PC-3 (cell line): Measurements from ENCODE around the gene JDP2. TPM values are rescaled to one million over a fixed set of nuclear protein-coding genes. Genes with fewer than 3 reads are reported as not detected.

Experiments used
- ATAC-seq: fragments of 200-7000 bp; cut with Tn5 transposase; 2 replicates; pipeline ENCODE4 v1.9.1; 2020; ENCODE audit warnings: mild to moderate bottlenecking, moderate library complexity
- BruUV-seq: library from RNA; stranded (reverse); fragments of 400-500 nt; replicated peaks from 2 replicates; lab custom pipeline; 2021; lab: Mats Ljungman, UMichigan
- CTCF ChIA-PET: fragments of 300-600 bp; sonication (Branson Sonifier 250); formaldehyde crosslinking; loops from one replicate; lab custom pipeline; 2022; ENCODE audit warnings: antibody characterized with exemption; lab: Charles Lee
- POLR2A ChIA-PET: fragments of 300-600 bp; sonication (Branson Sonifier 250); formaldehyde crosslinking; loops from one replicate; lab custom pipeline; 2022; ENCODE audit warnings: antibody characterized with exemption; ENCODE audit not compliant: unreplicated experiment; lab: Charles Lee
- DNase-seq: peaks from one replicate; pipeline ENCODE4 v3.0.0-alpha.2; 2015
- H2AFZ ChIP-seq: fragments of 300-600 bp; sonication (generic); 2 replicates; pipeline ENCODE4 v1.6.0; 2016; ENCODE audit warnings: antibody characterized with exemption, low read length
- H3F3A ChIP-seq: fragments of 300-600 bp; sonication (generic); one replicate; pipeline ENCODE4 v1.6.0; 2017; ENCODE audit warnings: antibody characterized with exemption, low read length, control low read depth, mild to moderate bottlenecking; ENCODE audit not compliant: unreplicated experiment
- H3K27ac ChIP-seq: fragments of 300-600 bp; sonication (generic); 2 replicates; pipeline ENCODE4 v1.5.1; 2016; ENCODE audit warnings: mild to moderate bottlenecking, low read length
- H3K27me3 ChIP-seq: fragments of 300-600 bp; sonication (generic); 2 replicates; pipeline ENCODE4 v1.6.1; 2016; ENCODE audit warnings: low read length, mixed read lengths
- H3K36me3 ChIP-seq: fragments of 300-600 bp; sonication (generic); 2 replicates; pipeline ENCODE4 v1.6.1; 2016; ENCODE audit warnings: low read depth, mixed run types, low read length, mixed read lengths
- H3K4me1 ChIP-seq: fragments of 300-600 bp; sonication (generic); 2 replicates; pipeline ENCODE4 v1.5.1; 2016; ENCODE audit warnings: low read length; ENCODE audit not compliant: insufficient read depth
- H3K4me2 ChIP-seq: fragments of 300-600 bp; sonication (generic); 2 replicates; pipeline ENCODE4 v1.6.0; 2016; ENCODE audit warnings: low read length
- H3K4me3 ChIP-seq: fragments of 300-600 bp; sonication (generic); 2 replicates; pipeline ENCODE4 v1.5.1; 2016; ENCODE audit warnings: mild to moderate bottlenecking, low read length, mixed read lengths
- H3K79me2 ChIP-seq: fragments of 300-600 bp; sonication (generic); 2 replicates; pipeline ENCODE4 v1.6.1; 2017; ENCODE audit warnings: low read length, mixed read lengths
- H3K9ac ChIP-seq: fragments of 300-600 bp; sonication (generic); 2 replicates; pipeline ENCODE4 v1.6.0; 2016; ENCODE audit warnings: mild to moderate bottlenecking, low read length
- H3K9me2 ChIP-seq: fragments of 300-600 bp; sonication (generic); replicated peaks from 2 replicates; pipeline ENCODE4 v1.6.1; 2016; ENCODE audit warnings: mixed run types, low read length, mixed read lengths
- H3K9me3 ChIP-seq: fragments of 300-600 bp; sonication (generic); 2 replicates; pipeline ENCODE4 v1.6.1; 2016; ENCODE audit warnings: low read length, mixed read lengths
- H4K20me1 ChIP-seq: fragments of 300-600 bp; sonication (generic); 2 replicates; pipeline ENCODE4 v1.6.1; 2016; ENCODE audit warnings: low read length, mixed read lengths
- EZH2 ChIP-seq: fragments of 300-600 bp; sonication (generic); IDR thresholded peaks from one replicate; pipeline ENCODE4 v1.6.1; 2017; ENCODE audit warnings: antibody characterized with exemption, mild to moderate bottlenecking, low read length; ENCODE audit not compliant: unreplicated experiment
- EZH2phosphoT487 ChIP-seq: fragments of 300-600 bp; sonication (generic); IDR thresholded peaks from 2 replicates; pipeline ENCODE4 v1.6.1; 2018; ENCODE audit warnings: mild to moderate bottlenecking, antibody characterized with exemption, low read length, borderline replicate concordance
- intact Hi-C: fragments of 100-400 bp; cut with micrococcal nuclease; formaldehyde crosslinking; loops from 2 replicates; pipeline ENCODE4 v1.9.0; 2023
- total RNA-seq: library from RNA; depleted of rRNA; stranded (reverse); fragments of >200 nt; gene quantifications from 2 replicates; pipeline ENCODE4 v1.2.3, GENCODE V29; 2014
- TF ChIP-seq, protein P1 (sequence below): fragments of 300-600 bp; sonication (generic); conservative IDR thresholded peaks from 2 replicates; pipeline ENCODE4 v1.5.1; 2017; ENCODE audit warnings: antibody characterized with exemption, low read depth, mild to moderate bottlenecking, low read length

JDP2 gene
- total RNA-seq, 1 experiment from 2014 or later, result 5.8 TPM

DNA sequence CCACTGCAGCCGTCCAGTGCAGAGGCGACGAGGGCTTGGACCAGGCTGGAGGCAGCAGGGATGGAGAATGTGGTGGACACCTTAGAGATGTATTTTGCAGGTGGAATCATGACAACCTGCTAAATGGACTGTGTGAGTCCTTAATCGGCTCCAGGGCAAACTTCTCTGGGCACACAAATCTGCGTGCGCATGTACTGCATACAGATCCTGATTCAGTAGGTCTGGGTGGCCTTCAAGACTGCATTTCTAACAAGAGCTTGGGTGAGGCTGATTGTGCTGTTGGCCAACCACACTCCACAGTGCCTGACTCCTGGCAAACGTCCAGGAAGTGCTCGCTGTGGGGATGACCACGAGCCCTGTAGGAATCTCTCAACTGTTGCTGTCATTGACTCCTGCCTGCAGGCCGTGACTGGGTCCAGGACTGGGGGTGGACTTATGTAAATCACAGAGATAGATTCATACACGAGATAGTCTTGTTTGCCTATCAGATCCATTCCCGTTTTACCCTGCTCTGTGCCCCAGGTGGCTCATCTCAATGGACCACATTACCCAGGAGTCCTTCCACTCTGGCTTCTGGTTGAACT, 27.2 kb downstream of the JDP2 start:
- no peaks in the 10 kb centered on the region for H3K9me3 ChIP-seq
- H3K9me2 ChIP-seq, result no peaks in the 10 kb centered on the region
- no peak overlapping the region for H2AFZ ChIP-seq
- DNase-seq (peak; percentile 12), ATAC-seq (no peak)
- H3K4me2 ChIP-seq, result no peak overlapping the region
- no TSS peak for BruUV-seq
- no peaks in the 10 kb centered on the region for H3K36me3 ChIP-seq
- peaks cover 17% of the 10 kb centered on the region for H3K4me1 ChIP-seq
- intact Hi-C loops, result no loop called here
- no peaks in the 10 kb centered on the region for H4K20me1 ChIP-seq
- H3K79me2 ChIP-seq, result no peaks in the 10 kb centered on the region
- H3K27ac ChIP-seq, result no peak overlapping the region
- H3K27me3 ChIP-seq, result no peaks in the 10 kb centered on the region
- no peak for TF ChIP-seq EZH2phosphoT487
- TF ChIP-seq, protein P1, sequence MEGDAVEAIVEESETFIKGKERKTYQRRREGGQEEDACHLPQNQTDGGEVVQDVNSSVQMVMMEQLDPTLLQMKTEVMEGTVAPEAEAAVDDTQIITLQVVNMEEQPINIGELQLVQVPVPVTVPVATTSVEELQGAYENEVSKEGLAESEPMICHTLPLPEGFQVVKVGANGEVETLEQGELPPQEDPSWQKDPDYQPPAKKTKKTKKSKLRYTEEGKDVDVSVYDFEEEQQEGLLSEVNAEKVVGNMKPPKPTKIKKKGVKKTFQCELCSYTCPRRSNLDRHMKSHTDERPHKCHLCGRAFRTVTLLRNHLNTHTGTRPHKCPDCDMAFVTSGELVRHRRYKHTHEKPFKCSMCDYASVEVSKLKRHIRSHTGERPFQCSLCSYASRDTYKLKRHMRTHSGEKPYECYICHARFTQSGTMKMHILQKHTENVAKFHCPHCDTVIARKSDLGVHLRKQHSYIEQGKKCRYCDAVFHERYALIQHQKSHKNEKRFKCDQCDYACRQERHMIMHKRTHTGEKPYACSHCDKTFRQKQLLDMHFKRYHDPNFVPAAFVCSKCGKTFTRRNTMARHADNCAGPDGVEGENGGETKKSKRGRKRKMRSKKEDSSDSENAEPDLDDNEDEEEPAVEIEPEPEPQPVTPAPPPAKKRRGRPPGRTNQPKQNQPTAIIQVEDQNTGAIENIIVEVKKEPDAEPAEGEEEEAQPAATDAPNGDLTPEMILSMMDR, result no peak
- TF ChIP-seq EZH2, result no peak
- no peak overlapping the region for H3K9ac ChIP-seq
- no peaks in the 10 kb centered on the region for H3F3A ChIP-seq
- CTCF ChIA-PET, result no interaction called here
- H3K4me3 ChIP-seq, result no peak overlapping the region
- POLR2A ChIA-PET, result no interaction called here

DNA sequence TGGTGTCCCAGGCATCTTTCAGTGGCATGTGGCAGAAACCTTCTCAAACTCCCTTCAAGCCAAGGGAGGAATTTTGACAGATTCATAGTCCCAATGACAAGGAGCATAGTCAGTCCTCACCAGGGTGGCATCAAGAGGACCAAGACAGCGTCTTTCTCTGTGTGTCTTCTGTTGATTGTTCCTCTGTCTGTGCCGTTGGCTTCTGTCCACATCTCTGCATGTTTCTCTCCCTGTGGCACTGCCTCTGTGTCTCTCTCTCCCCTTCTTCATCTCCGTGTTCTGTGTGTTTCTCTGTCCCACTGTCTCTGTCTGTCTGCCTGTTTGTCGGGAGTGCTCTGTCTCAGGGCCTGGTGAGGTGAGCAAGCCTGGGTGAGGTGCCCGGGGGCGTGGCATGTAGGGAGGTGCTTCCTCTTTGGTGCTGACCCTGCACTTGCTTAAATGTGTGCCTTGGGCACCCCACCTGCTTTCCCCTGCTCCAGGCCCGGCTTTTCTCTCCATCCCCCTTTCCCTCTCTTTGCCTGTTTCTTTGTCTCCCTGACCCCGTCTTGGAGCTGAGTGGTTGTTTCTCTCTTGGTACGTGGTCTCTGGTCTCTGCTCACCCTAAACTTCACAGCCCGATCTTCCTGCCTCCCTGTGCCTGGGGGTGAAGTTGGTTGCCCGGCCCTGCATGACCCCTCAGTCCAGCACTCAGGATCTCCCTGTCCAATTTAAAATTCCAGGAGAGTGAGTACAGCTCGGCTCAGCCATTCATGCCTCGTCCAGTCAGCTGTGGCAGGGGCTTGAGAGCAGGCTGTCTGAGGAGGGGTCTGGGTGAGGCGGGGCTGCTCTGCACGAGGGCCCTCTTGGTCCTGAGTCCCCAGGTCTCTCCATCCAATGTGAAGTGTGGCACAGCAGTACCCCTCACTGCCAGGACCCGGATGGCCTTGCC, 28.5 kb downstream of the JDP2 start:
- no peaks in the 10 kb centered on the region for H3K36me3 ChIP-seq
- ChIA-PET POLR2A (no interaction called here), CTCF (no interaction called here)
- no peaks in the 10 kb centered on the region for H3K9me3 ChIP-seq
- H3K27ac ChIP-seq, result no peak overlapping the region
- no peak overlapping the region for H3K4me2 ChIP-seq
- H3K9me2 ChIP-seq, result no peaks in the 10 kb centered on the region
- no peak overlapping the region for H2AFZ ChIP-seq
- no peak for ATAC-seq
- H3K4me1 ChIP-seq, result peaks cover 8% of the 10 kb centered on the region
- no TSS peak for BruUV-seq
- no peak for DNase-seq
- H3K79me2 ChIP-seq, result no peaks in the 10 kb centered on the region
- no peak overlapping the region for H3K4me3 ChIP-seq
- H3F3A ChIP-seq, result no peaks in the 10 kb centered on the region
- H3K27me3 ChIP-seq, result no peaks in the 10 kb centered on the region
- intact Hi-C loops, result no loop called here
- no peak for TF ChIP-seq EZH2phosphoT487
- no peak for TF ChIP-seq EZH2
- TF ChIP-seq, protein P1, result no peak
- H3K9ac ChIP-seq, result no peak overlapping the region
- H4K20me1 ChIP-seq, result no peaks in the 10 kb centered on the region

DNA sequence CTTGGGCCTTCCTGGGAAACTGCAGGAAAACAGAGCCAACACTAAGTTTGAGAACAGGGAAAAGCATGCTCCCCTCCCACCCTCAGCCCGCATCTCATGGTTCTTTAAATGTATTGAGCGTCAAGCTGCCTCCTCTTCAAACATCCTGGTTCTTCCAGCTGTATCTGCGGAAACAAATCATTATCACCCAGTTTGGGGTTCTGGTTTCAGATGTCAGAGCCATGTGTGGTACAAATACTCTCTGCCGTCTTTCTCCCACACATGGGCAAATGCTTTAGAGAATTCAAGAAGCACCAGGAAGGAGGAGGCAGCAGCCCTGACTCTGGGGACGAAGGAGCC, 29.1 kb downstream of the JDP2 start:
- Histone ChIP-seq H3K9me3 (no peaks in the 10 kb centered on the region), H3K4me1 (peaks cover 8% of the 10 kb centered on the region), H3K79me2 (no peaks in the 10 kb centered on the region), H3K9me2 (no peaks in the 10 kb centered on the region), H3K4me2 (no peak overlapping the region), H4K20me1 (no peaks in the 10 kb centered on the region), H3K4me3 (no peak overlapping the region), H3K27ac (no peak overlapping the region), H2AFZ (no peak overlapping the region), H3K27me3 (no peaks in the 10 kb centered on the region), H3K9ac (no peak overlapping the region), H3F3A (no peaks in the 10 kb centered on the region), H3K36me3 (no peaks in the 10 kb centered on the region)
- BruUV-seq, result no TSS peak
- ATAC-seq, result no peak
- intact Hi-C loops, result no loop called here
- POLR2A ChIA-PET, result no interaction called here
- DNase-seq, result no peak
- TF ChIP-seq EZH2 (no peak), EZH2phosphoT487 (no peak)
- TF ChIP-seq, protein P1, result no peak
- CTCF ChIA-PET, result no interaction called here
